GM12874 (cell line): Measurements from ENCODE around the gene LAMB4.

Source experiments
- CTCF ChIP-seq: IDR thresholded peaks from 2 replicates; pipeline ENCODE4 v1.5.1; 2011; ENCODE audit warnings: low read depth, mild to moderate bottlenecking, control low read depth, low read length, moderate library complexity; ENCODE audit not compliant: insufficient read depth

LAMB4 gene

GRCh38 chr7:108000875-108001763, 129.0 kb downstream of the LAMB4 start:
- no peak for TF ChIP-seq CTCF

DNA sequence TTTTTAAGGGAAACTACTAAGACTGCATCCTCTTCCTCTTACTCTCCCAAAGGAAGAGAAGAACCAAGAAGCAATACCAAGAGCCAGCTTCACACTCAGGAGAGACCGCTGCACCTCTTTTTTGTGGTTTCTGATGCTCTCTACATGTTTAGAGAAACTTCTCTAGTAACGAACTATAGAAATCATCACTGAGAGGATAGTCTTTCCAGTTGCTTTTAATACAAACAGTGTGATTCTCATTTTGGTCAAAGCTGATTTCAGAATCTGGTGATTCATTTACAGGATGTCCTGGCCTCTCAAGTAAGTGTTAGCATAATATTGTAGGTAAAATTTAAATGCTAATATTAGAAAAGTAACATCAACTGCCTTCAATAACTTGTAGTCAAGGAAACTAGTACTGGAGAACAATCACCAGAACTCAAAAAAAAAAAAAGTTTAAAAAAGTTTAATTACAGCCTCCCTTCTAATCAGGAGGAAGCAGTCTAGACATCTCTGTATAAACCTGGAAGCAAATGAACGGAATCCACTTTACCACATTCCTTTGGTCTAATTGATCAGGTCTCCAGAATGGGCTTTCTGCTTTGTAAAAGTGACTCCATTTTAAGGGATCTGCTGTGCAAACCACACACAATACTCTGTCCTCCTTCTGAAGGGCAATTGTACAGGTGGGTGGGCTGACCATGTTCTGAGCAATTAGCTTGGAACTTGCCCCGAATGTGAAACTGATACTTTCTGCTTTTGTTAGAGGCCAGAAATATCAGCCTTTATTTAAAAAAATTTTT, 130.2 kb downstream of the LAMB4 start:
- TF ChIP-seq CTCF: no peak

DNA sequence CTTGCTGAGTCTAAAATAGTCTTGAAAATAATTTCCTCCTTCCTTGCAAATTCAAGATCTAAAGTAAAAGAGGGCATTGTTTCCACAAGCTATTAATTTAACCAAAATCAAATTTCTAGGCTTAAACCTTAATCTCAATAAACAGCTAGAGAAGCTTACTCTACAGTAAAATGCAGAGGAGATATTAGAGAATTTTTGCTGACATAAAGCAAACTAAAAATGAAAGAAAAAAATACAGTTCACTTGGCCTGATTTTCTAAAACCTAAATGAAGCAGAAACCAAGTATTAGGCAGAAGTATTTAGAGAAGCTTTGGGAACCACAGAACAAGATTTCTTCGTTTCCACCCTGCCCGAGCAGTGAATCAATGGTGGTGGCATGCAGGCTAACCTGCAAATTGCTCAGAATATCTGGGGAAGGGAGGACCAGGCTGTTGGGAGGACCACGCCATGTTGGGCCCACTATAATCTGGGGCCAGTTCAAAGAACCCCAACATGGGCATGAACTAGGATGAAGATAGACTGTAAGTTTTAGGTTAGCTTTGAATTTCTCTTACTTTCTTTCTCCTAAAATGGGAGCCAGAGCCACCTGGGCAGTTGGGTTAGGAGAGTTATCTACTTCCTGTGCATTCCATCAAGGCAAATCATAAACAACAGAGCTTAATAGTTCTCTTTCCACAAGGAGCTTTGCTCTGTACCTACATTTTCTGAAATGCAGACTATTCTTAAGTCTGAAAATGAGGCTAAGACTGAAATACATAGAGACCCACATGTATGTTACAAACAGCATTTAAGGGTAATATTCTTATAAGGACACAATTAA, 131.3 kb downstream of the LAMB4 start:
- TF ChIP-seq CTCF: no peak

DNA sequence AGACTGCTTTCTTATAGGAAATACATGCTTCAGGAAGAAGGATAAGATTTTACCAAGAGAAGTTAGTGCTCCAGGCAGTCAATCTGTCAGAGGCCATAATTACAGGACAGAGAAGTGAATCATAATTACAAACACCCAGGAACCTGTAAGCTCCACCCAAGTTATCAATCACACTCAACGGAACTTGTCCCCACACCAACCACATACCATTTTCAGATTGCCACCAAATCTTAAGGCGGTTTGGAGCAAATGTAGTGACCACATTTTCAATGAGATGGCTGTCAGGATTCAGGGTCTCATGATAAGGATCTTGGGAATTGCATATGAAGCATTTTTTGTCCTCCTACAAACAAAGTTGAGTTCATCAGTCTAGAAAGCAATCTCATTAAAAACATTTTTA, 132.0 kb downstream of the LAMB4 start:
- TF ChIP-seq CTCF: no peak

- no peak for TF ChIP-seq CTCF
These were observed 133.9 kb downstream of the LAMB4 start for GRCh38 chr7:107996072-107996882.

DNA sequence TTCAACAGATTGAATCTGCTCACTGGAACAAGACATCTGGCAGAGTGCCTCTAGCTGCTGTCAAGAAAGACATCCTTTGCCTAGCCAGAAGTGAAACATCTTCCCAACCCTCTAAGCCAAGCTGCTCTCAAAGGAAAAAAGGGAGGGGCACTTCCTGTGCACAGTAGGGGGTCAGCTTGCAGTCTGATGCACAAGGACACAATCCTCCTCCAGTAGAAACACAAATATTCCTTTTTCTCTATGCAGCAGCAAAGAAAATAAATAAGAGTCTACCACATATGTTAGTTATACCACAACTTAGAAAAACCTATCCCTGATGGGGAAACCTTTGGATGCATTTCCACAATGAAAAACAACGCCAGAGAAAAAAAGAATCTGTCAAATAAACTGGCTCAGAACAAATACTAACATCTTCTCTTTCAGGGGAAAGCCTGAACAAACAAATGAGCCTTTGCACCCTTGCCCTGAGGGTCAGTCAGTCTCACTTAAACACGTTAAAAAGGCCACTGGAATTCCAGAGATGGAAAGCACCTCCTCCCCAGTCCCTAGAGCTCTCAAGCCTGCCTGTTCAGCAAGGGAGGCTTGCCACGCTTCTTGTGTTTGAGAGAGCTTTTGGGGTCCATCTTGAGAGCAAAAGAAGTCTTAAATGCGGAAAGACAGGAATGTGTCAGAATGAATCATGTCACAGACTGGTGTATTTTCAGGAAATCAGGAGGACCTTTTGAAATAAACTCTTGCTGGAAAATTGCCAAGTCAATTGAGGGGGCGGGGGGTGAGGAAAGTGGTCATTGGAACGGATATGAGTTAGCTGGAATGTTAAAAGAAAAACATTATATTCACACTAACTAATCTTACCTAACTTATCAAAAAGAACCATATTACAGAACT, 134.7 kb downstream of the LAMB4 start:
- TF ChIP-seq CTCF: no peak
